Measurements from ENCODE around the gene PRDM8.
A peak's percentile ranks its signal among the peaks of the same experiment; 100 is the strongest.

PRDM8 gene

GRCh38 chr4:80199947-80200346 is 2.6 kb downstream of the PRDM8 start:
- DNase-seq (ENCODE audit: low read depth, low spot score) = no peak

- no peak for DNase-seq (ENCODE audit: low read depth, low spot score)
Measured at GRCh38 chr4:80201252-80202151, 4.2 kb downstream of the PRDM8 start.

GRCh38 chr4:80202190-80202711 is 4.9 kb downstream of the PRDM8 start:
- peak; percentile 86 for DNase-seq (ENCODE audit: low read depth, low spot score)

- DNase-seq (ENCODE audit: low read depth, low spot score) = peak; percentile 67
Measured at GRCh38 chr4:80202741-80203553, 5.6 kb downstream of the PRDM8 start.

GRCh38 chr4:80204433-80205011 is 7.2 kb downstream of the PRDM8 start:
- no peak for DNase-seq (ENCODE audit: low read depth, low spot score)

- DNase-seq (ENCODE audit: low read depth, low spot score) = no peak
Measured at GRCh38 chr4:80206111-80206510, 8.8 kb downstream of the PRDM8 start.

GRCh38 chr4:80206521-80207171 is 9.3 kb downstream of the PRDM8 start:
- no peak for DNase-seq (ENCODE audit: low read depth, low spot score)

- no peak for DNase-seq (ENCODE audit: low read depth, low spot score)
Measured at GRCh38 chr4:80207172-80207583, 9.9 kb downstream of the PRDM8 start.

- no peak for DNase-seq (ENCODE audit: low read depth, low spot score)
Measured at GRCh38 chr4:80207664-80208063, 10.4 kb downstream of the PRDM8 start.

- DNase-seq (ENCODE audit: low read depth, low spot score) = no peak
Measured at GRCh38 chr4:80208610-80209339, 11.5 kb downstream of the PRDM8 start.

- DNase-seq (ENCODE audit: low read depth, low spot score) = no peak
Measured at GRCh38 chr4:80209340-80209701, 12.0 kb downstream of the PRDM8 start.

- no peak for DNase-seq (ENCODE audit: low read depth, low spot score)
Measured at GRCh38 chr4:80210549-80210948, 13.2 kb downstream of the PRDM8 start.

GRCh38 chr4:80213117-80213815 is 16.0 kb downstream of the PRDM8 start:
- no peak for DNase-seq (ENCODE audit: low read depth, low spot score)

GRCh38 chr4:80215449-80216052 is 18.2 kb downstream of the PRDM8 start:
- no peak for DNase-seq (ENCODE audit: low read depth, low spot score)

GRCh38 chr4:80216100-80216761 is 18.9 kb downstream of the PRDM8 start:
- no peak for DNase-seq (ENCODE audit: low read depth, low spot score)

- DNase-seq (ENCODE audit: low read depth, low spot score) = peak; percentile 68
Measured at GRCh38 chr4:80219301-80220025, 22.2 kb downstream of the PRDM8 start.

- DNase-seq (ENCODE audit: low read depth, low spot score) = no peak
Measured at GRCh38 chr4:80220711-80221110, 23.4 kb downstream of the PRDM8 start.

GRCh38 chr4:80221161-80221560 is 23.9 kb downstream of the PRDM8 start:
- DNase-seq (ENCODE audit: low read depth, low spot score) = no peak

GRCh38 chr4:80225595-80225994 is 28.3 kb downstream of the PRDM8 start:
- no peak for DNase-seq (ENCODE audit: low read depth, low spot score)

Data from ELF-1 (cell line).